NCI-H2196 (cell line): Measurements from ENCODE around the gene C2orf81.
A peak's percentile ranks its signal among the peaks of the same experiment; 100 is the strongest.
"Not testable (repeated sequence)": the region's sequence is repeated elsewhere in the genome, so short reads cannot be mapped to it uniquely, and the experiment has no call there.

Experiments
- DNase-seq: peaks from one replicate; lab custom pipeline; 2025; ENCODE audit not compliant: unreplicated experiment; lab: John Stamatoyannopoulos, UW

The C2orf81 gene

GRCh38 chr2:74423231-74424095, 2.0 kb upstream of the C2orf81 start:
- no peak for DNase-seq

GRCh38 chr2:74420443-74421103, 846 bp downstream of the C2orf81 start:
- DNase-seq: not testable (repeated sequence)

- no peak for DNase-seq
Measured at GRCh38 chr2:74420006-74420405, 1.4 kb downstream of the C2orf81 start.

- DNase-seq: no peak
Measured at GRCh38 chr2:74419345-74419744, 2.1 kb downstream of the C2orf81 start.

- no peak for DNase-seq
Measured at GRCh38 chr2:74418312-74418711, 3.1 kb downstream of the C2orf81 start.

GRCh38 chr2:74417763-74418162, 3.7 kb downstream of the C2orf81 start:
- no peak for DNase-seq

- DNase-seq: no peak
Measured at GRCh38 chr2:74417197-74417596, 4.2 kb downstream of the C2orf81 start.

- DNase-seq: no peak
Measured at GRCh38 chr2:74416778-74417177, 4.6 kb downstream of the C2orf81 start.

GRCh38 chr2:74415762-74416395, 5.5 kb downstream of the C2orf81 start:
- DNase-seq: no peak

- DNase-seq: no peak
Measured at GRCh38 chr2:74414881-74415761, 6.3 kb downstream of the C2orf81 start.

- no peak for DNase-seq
Measured at GRCh38 chr2:74414441-74414840, 7.0 kb downstream of the C2orf81 start.

- no peak for DNase-seq
Measured at GRCh38 chr2:74413001-74413698, 8.3 kb downstream of the C2orf81 start.

- no peak for DNase-seq
Measured at GRCh38 chr2:74407682-74408081, 13.7 kb downstream of the C2orf81 start.

GRCh38 chr2:74406035-74406434, 15.4 kb downstream of the C2orf81 start:
- no peak for DNase-seq

- no peak for DNase-seq
Measured at GRCh38 chr2:74401891-74402290, 19.5 kb downstream of the C2orf81 start.

GRCh38 chr2:74399785-74400184, 21.6 kb downstream of the C2orf81 start:
- peak; percentile 5 for DNase-seq

GRCh38 chr2:74396149-74396548, 25.3 kb downstream of the C2orf81 start:
- no peak for DNase-seq

GRCh38 chr2:74393525-74393924, 27.9 kb downstream of the C2orf81 start:
- DNase-seq: no peak

- no peak for DNase-seq
Measured at GRCh38 chr2:74392449-74392743, 29.0 kb downstream of the C2orf81 start.

- peak; percentile 72 for DNase-seq
Measured at GRCh38 chr2:74391580-74392448, 29.6 kb downstream of the C2orf81 start.
